ENCODE data around the gene LDB2. TPM values are rescaled to one million over a fixed set of nuclear protein-coding genes. Genes with fewer than 3 reads are reported as not detected.

The LDB2 gene
- total RNA-seq, 2 donors from 2014 or later, result 3.2 to 7.9 TPM

GRCh38 chr4:16492872-16493271 is 405.6 kb downstream of the LDB2 start:
- H3K9me3 ChIP-seq, result no peaks in the 10 kb centered on the region
- H3K4me3 ChIP-seq, result no peak overlapping the region
- intact Hi-C loops (cut with DNase I), result no loop called here
- no peaks in the 10 kb centered on the region for H3K27me3 ChIP-seq
- no peaks in the 10 kb centered on the region for H3K4me1 ChIP-seq
- no peak for TF ChIP-seq CTCF (IDR thresholded peaks at IDR 0.05)
- H3K9ac ChIP-seq (ENCODE audit: low read depth in 2 of 2, low read length in 2 of 2), result no peak overlapping the region
- no peak overlapping the region for H3K27ac ChIP-seq
- DNase-seq, result no peak
- H3K36me3 ChIP-seq, result no peaks in the 10 kb centered on the region

- intact Hi-C loops (cut with DNase I), result no loop called here
- no peak overlapping the region for H3K9ac ChIP-seq (ENCODE audit: low read depth in 2 of 2, low read length in 2 of 2)
Observed at GRCh38 chr4:16489226-16489625, 409.2 kb downstream of the LDB2 start.

GRCh38 chr4:16488084-16488483 is 410.4 kb downstream of the LDB2 start:
- H3K9me3 ChIP-seq, result no peaks in the 10 kb centered on the region
- no peak overlapping the region for H3K9ac ChIP-seq (ENCODE audit: low read depth in 2 of 2, low read length in 2 of 2)
- no peaks in the 10 kb centered on the region for H3K36me3 ChIP-seq
- H3K27me3 ChIP-seq, result no peaks in the 10 kb centered on the region
- H3K4me3 ChIP-seq, result no peak overlapping the region
- H3K27ac ChIP-seq, result no peak overlapping the region
- H3K4me1 ChIP-seq, result no peaks in the 10 kb centered on the region
- DNase-seq, result no peak
- intact Hi-C loops (cut with DNase I), result no loop called here
- TF ChIP-seq CTCF (IDR thresholded peaks at IDR 0.05), result no peak

More at GRCh38 chr4:16489226-16489625, 409.2 kb downstream of the LDB2 start:
- no peaks in the 10 kb centered on the region for H3K4me1 ChIP-seq
- no peak overlapping the region for H3K4me3 ChIP-seq
- DNase-seq, result no peak
- no peaks in the 10 kb centered on the region for H3K9me3 ChIP-seq
- no peaks in the 10 kb centered on the region for H3K36me3 ChIP-seq
- no peak for TF ChIP-seq CTCF (IDR thresholded peaks at IDR 0.05)
- H3K27ac ChIP-seq, result no peak overlapping the region
- no peaks in the 10 kb centered on the region for H3K27me3 ChIP-seq

GRCh38 chr4:16484711-16485110 is 413.7 kb downstream of the LDB2 start:
- DNase-seq, result no peak
- Histone ChIP-seq H3K27me3 (no peaks in the 10 kb centered on the region), H3K4me1 (no peaks in the 10 kb centered on the region), H3K36me3 (no peaks in the 10 kb centered on the region), H3K4me3 (no peak overlapping the region), H3K9me3 (no peaks in the 10 kb centered on the region), H3K27ac (no peak overlapping the region), H3K9ac (ENCODE audit: low read depth in 2 of 2, low read length in 2 of 2) (no peak overlapping the region)
- intact Hi-C loops (cut with DNase I), result no loop called here
- TF ChIP-seq CTCF (IDR thresholded peaks at IDR 0.05), result no peak

- H3K9me3 ChIP-seq, result no peaks in the 10 kb centered on the region
- intact Hi-C loops (cut with DNase I), result no loop called here
- H3K4me3 ChIP-seq, result no peak overlapping the region
- no peak overlapping the region for H3K27ac ChIP-seq
- H3K36me3 ChIP-seq, result no peaks in the 10 kb centered on the region
- H3K27me3 ChIP-seq, result no peaks in the 10 kb centered on the region
- DNase-seq, result no peak
- no peak overlapping the region for H3K9ac ChIP-seq (ENCODE audit: low read depth in 2 of 2, low read length in 2 of 2)
- H3K4me1 ChIP-seq, result no peaks in the 10 kb centered on the region
- TF ChIP-seq CTCF (IDR thresholded peaks at IDR 0.05), result no peak
Observed at GRCh38 chr4:16483540-16483939, 414.9 kb downstream of the LDB2 start.

- Histone ChIP-seq H3K9me3 (no peaks in the 10 kb centered on the region), H3K36me3 (no peaks in the 10 kb centered on the region), H3K4me3 (no peak overlapping the region), H3K27me3 (no peaks in the 10 kb centered on the region), H3K4me1 (no peaks in the 10 kb centered on the region), H3K27ac (no peak overlapping the region), H3K9ac (ENCODE audit: low read depth in 2 of 2, low read length in 2 of 2) (no peak overlapping the region)
- intact Hi-C loops (cut with DNase I), result no loop called here
- TF ChIP-seq CTCF (IDR thresholded peaks at IDR 0.05), result no peak
- no peak for DNase-seq
Observed at GRCh38 chr4:16480011-16480410, 418.4 kb downstream of the LDB2 start.

All from colonic mucosa (tissue), 4 donors.